GM13977 (cell line): ENCODE measurements around the gene MAP3K9.

Experiments
- DNase-seq: peaks from one replicate; pipeline ENCODE4 v3.0.0; 2012; ENCODE audit warnings: low spot score
- in situ Hi-C: fragments of 300-500 bp; cut with MboI; formaldehyde crosslinking; loops from one replicate; pipeline ENCODE4 v1.12.0; 2022; ENCODE audit warnings: low sequenced_read_pairs, low pct_unique_long_range_greater_than_20kb, mixed read lengths, inconsistent platforms; ENCODE audit not compliant: unreplicated experiment
- TF ChIP-seq, protein P1 (sequence below): IDR thresholded peaks from 2 replicates; pipeline ENCODE4 v1.5.1; 2012; ENCODE audit warnings: mild to moderate bottlenecking, control low read depth; ENCODE audit not compliant: insufficient read depth; ENCODE audit errors: extremely low read depth, missing control alignments

Gene MAP3K9

DNA sequence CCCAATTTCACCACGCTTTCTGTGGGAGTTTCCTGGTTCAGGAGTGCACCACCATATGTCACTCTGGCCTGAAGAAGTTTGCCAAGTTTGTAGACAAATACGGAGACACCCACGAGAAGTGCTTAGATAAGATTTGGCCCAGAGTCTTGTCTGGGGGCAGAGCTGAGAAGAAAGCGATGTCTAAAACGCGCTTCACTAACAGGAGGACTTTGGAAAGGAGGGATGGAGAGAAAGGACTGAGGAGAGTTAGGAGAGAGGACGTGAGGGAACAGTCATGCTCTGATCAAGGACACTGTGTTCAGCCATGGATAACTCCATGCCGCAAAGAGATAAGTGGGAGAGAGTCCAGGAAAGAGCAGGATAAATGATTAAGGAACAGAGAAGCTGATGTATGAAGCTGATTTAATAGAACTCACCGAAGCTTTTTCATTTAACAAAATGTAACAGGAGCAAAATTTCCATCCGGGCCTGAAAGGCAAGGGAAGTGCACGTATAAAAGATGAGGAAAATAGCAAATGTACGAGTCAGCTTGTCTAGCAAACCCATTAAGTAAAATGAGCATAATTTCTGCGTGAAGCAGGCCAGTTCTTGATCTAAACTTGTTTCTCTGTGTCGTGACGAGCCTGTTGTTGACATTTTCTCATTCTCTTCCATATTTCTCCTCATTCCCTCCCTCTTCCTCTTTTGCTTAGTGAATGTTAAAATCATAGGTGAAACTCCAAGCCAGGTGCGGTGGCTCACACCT lies 23.4 kb upstream of the MAP3K9 start:
- DNase-seq, result no peak
- TF ChIP-seq, protein P1, sequence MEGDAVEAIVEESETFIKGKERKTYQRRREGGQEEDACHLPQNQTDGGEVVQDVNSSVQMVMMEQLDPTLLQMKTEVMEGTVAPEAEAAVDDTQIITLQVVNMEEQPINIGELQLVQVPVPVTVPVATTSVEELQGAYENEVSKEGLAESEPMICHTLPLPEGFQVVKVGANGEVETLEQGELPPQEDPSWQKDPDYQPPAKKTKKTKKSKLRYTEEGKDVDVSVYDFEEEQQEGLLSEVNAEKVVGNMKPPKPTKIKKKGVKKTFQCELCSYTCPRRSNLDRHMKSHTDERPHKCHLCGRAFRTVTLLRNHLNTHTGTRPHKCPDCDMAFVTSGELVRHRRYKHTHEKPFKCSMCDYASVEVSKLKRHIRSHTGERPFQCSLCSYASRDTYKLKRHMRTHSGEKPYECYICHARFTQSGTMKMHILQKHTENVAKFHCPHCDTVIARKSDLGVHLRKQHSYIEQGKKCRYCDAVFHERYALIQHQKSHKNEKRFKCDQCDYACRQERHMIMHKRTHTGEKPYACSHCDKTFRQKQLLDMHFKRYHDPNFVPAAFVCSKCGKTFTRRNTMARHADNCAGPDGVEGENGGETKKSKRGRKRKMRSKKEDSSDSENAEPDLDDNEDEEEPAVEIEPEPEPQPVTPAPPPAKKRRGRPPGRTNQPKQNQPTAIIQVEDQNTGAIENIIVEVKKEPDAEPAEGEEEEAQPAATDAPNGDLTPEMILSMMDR, result no peak
- in situ Hi-C loops, result no loop called here

GRCh38 chr14:70830998-70831781 lies 21.9 kb upstream of the MAP3K9 start:
- no peak for DNase-seq

GRCh38 chr14:70828188-70828587 lies 18.9 kb upstream of the MAP3K9 start:
- TF ChIP-seq, protein P1, result no peak
- in situ Hi-C loops, result no loop called here
- no peak for DNase-seq

More at GRCh38 chr14:70830998-70831781, 21.9 kb upstream of the MAP3K9 start:
- TF ChIP-seq, protein P1, result no peak
- in situ Hi-C loops, result no loop called here

GRCh38 chr14:70827752-70828151 lies 18.4 kb upstream of the MAP3K9 start:
- TF ChIP-seq, protein P1, result no peak
- no peak for DNase-seq
- in situ Hi-C loops, result no loop called here

GRCh38 chr14:70827347-70827746 lies 18.0 kb upstream of the MAP3K9 start:
- DNase-seq, result no peak
- in situ Hi-C loops, result no loop called here
- TF ChIP-seq, protein P1, result no peak

- TF ChIP-seq, protein P1, result no peak
- no peak for DNase-seq
- in situ Hi-C loops, result no loop called here
Observed at GRCh38 chr14:70823281-70823680, 14.0 kb upstream of the MAP3K9 start.
